ENCODE measurements around the gene SMPD3. TPM values are rescaled to one million over a fixed set of nuclear protein-coding genes. Genes with fewer than 3 reads are reported as not detected.

SMPD3 gene
- total and polyA plus RNA-seq, 2 donors (not counting 3 experiments of a cell fraction or from before 2014, with no cell fraction given), result not detected

GRCh38 chr16:68427649-68428303 lies 20.5 kb downstream of the SMPD3 start:
- dilution Hi-C loops (cut with MboI; ENCODE audit: extremely low pct_ligation_motif_present, low sequenced_read_pairs) (no loop called here), intact Hi-C loops (cut with micrococcal nuclease) (no loop called here)
- Histone ChIP-seq H3K9me3 (replicated peaks; ENCODE audit: control insufficient read depth, insufficient read depth, low read length) (no peaks in the 10 kb centered on the region), H4K20me1 (replicated peaks; ENCODE audit: control insufficient read depth, extremely low read depth, insufficient read depth, low read length) (no peaks in the 10 kb centered on the region), H3K27ac (ENCODE audit: insufficient read depth, low read depth, low read length) (no peak overlapping the region), H3K9me1 (replicated peaks; ENCODE audit: control insufficient read depth, extremely low read depth, insufficient read depth, low read length) (no peaks in the 10 kb centered on the region), H3K79me2 (ENCODE audit: control insufficient read depth, insufficient read depth, low read length) (no peaks in the 10 kb centered on the region), H3K9ac (replicated peaks; ENCODE audit: extremely low read depth, insufficient read depth, low read length) (no peak overlapping the region), H3K4me1 (ENCODE audit: control insufficient read depth, extremely low read depth, insufficient read depth, low read length) (no peaks in the 10 kb centered on the region), H3K27me3 (ENCODE audit: control insufficient read depth in 2 of 2, insufficient read depth in 2 of 2, low read length in 2 of 2) (peaks cover 0 to under 1% of the 10 kb centered on the region in 2 experiments), H3K4me3 (replicated peaks in 1 of 3; ENCODE audit: insufficient read depth in 1 of 3, low read depth in 1 of 3, low read length in 3 of 3) (no peak overlapping the region), H3K4me2 (ENCODE audit: insufficient read depth, low read length) (no peak overlapping the region), H3K36me3 (ENCODE audit: control insufficient read depth in 2 of 2, extremely low read depth in 1 of 2, insufficient read depth in 2 of 2, low read length in 2 of 2) (no peaks in the 10 kb centered on the region), H2AFZ (ENCODE audit: low read depth, low read length) (no peak overlapping the region)
- POLR2A ChIA-PET, result no interaction called here
- CTCF ChIA-PET, result no interaction called here
- no peak for DNase-seq (ENCODE audit: low read depth, low spot score)
- no TSS peak for BruUV-seq (replicated peaks)
- no peak for FAIRE-seq
- TF ChIP-seq, protein P1, sequence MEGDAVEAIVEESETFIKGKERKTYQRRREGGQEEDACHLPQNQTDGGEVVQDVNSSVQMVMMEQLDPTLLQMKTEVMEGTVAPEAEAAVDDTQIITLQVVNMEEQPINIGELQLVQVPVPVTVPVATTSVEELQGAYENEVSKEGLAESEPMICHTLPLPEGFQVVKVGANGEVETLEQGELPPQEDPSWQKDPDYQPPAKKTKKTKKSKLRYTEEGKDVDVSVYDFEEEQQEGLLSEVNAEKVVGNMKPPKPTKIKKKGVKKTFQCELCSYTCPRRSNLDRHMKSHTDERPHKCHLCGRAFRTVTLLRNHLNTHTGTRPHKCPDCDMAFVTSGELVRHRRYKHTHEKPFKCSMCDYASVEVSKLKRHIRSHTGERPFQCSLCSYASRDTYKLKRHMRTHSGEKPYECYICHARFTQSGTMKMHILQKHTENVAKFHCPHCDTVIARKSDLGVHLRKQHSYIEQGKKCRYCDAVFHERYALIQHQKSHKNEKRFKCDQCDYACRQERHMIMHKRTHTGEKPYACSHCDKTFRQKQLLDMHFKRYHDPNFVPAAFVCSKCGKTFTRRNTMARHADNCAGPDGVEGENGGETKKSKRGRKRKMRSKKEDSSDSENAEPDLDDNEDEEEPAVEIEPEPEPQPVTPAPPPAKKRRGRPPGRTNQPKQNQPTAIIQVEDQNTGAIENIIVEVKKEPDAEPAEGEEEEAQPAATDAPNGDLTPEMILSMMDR (IDR thresholded peaks at IDR 0.05; ENCODE audit: extremely low read depth in 1 of 2, insufficient read depth in 1 of 2, low read depth in 1 of 2, low read length in 2 of 2), result no peak
- TF ChIP-seq, protein P2, sequence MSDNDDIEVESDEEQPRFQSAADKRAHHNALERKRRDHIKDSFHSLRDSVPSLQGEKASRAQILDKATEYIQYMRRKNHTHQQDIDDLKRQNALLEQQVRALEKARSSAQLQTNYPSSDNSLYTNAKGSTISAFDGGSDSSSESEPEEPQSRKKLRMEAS (IDR thresholded peaks at IDR 0.05; ENCODE audit: insufficient read depth, insufficient read length), result no peak
- TF ChIP-seq FOS (IDR thresholded peaks at IDR 0.05; ENCODE audit: borderline replicate concordance, insufficient read depth, low read length), result no peak
- no peak for TF ChIP-seq JUN (IDR thresholded peaks at IDR 0.05; ENCODE audit: borderline replicate concordance, insufficient read depth, insufficient read length, low read depth)
- no peak for TF ChIP-seq POLR2A (IDR thresholded peaks at IDR 0.05; ENCODE audit: low read depth, low read length)
- TF ChIP-seq GATA2 (IDR thresholded peaks at IDR 0.05; ENCODE audit: insufficient read depth, insufficient read length, low read depth, low read length), result no peak
- TF ChIP-seq MYC (IDR thresholded peaks at IDR 0.05; ENCODE audit: low read depth, low read length), result no peak
- TF ChIP-seq POLR2AphosphoS5 (IDR thresholded peaks at IDR 0.05; ENCODE audit: insufficient read depth, low read depth, low read length), result no peak
- no peak for TF ChIP-seq EZH2 (IDR thresholded peaks at IDR 0.05; ENCODE audit: borderline replicate concordance, low read depth, low read length, severe bottlenecking)

Measured in endothelial cell of umbilical vein (primary cell).